NB4 (cell line): Measurements from ENCODE around the gene MRPL42.
"Not testable (repeated sequence)": the region's sequence is repeated elsewhere in the genome, so short reads cannot be mapped to it uniquely, and the experiment has no call there.

Experiments used
- DNase-seq: peaks from one replicate; pipeline ENCODE4 v3.0.0; 2010; ENCODE audit warnings: low read depth
- H3K4me3 ChIP-seq: one replicate; pipeline ENCODE4 v1.5.1; 2011; ENCODE audit warnings: mild to moderate bottlenecking, low read depth, low read length, moderate library complexity
- MAX ChIP-seq: IDR thresholded peaks from 2 replicates; pipeline ENCODE4 v1.6.1; 2011; ENCODE audit warnings: low read depth, low read length
- MYC ChIP-seq: IDR thresholded peaks from 2 replicates; pipeline ENCODE4 v1.6.1; 2011; ENCODE audit warnings: low read depth, low read length
- POLR2A ChIP-seq: IDR thresholded peaks from 2 replicates; pipeline ENCODE4 v1.6.1; 2011; ENCODE audit warnings: mild to moderate bottlenecking; ENCODE audit not compliant: insufficient read length; ENCODE audit errors: extremely low read depth
- TF ChIP-seq, protein P1 (sequence below): IDR thresholded peaks from one replicate; pipeline ENCODE4 v1.5.1; 2012; ENCODE audit warnings: low read depth, low read length

Gene MRPL42

DNA sequence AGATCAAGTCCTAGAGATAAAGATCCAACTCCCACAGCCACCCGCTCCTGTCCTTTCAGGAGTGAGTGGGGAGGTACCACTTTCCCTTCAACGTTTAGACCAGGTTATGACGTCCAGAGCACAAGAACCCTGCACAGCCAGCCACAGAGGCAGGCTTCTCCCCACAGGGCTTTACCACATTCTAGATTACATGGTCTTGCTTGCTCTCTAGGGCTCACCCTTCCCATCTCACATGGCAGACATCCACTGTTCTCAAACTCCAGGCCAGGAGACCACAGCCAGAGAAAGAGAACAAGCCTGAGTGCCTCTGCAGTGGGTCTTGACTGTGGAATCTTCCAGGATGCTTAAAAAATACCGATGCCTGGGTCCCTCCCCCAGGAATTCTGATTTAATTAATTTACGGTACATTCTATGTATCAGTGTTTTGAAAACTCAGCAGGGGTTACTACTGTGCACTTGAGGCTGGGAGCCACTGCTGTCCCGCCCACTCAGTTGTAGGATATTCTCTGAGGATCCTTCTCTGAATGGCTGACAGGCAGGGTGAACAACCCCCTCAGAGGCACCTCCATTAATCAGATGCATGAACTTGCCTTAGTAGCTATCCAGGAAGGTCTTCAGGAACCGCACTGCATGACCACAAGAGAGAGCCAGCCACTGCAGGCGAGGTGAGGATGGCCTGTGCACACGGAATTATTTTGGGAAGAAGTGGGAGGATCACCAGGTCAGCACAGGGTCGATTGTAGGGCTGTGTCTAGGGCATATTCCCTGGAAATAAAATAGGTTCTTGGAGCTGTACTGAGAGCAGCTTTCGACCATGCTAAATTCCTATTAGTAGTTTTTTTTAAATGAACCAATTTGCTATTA, 83.7 kb downstream of the MRPL42 start:
- TF ChIP-seq POLR2A = no peak
- TF ChIP-seq MYC = no peak
- TF ChIP-seq, protein P1, sequence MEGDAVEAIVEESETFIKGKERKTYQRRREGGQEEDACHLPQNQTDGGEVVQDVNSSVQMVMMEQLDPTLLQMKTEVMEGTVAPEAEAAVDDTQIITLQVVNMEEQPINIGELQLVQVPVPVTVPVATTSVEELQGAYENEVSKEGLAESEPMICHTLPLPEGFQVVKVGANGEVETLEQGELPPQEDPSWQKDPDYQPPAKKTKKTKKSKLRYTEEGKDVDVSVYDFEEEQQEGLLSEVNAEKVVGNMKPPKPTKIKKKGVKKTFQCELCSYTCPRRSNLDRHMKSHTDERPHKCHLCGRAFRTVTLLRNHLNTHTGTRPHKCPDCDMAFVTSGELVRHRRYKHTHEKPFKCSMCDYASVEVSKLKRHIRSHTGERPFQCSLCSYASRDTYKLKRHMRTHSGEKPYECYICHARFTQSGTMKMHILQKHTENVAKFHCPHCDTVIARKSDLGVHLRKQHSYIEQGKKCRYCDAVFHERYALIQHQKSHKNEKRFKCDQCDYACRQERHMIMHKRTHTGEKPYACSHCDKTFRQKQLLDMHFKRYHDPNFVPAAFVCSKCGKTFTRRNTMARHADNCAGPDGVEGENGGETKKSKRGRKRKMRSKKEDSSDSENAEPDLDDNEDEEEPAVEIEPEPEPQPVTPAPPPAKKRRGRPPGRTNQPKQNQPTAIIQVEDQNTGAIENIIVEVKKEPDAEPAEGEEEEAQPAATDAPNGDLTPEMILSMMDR = no peak
- no peak for TF ChIP-seq MAX
- no peak overlapping the region for H3K4me3 ChIP-seq
- no peak for DNase-seq

GRCh38 chr12:93552427-93552826, 85.1 kb downstream of the MRPL42 start:
- no peak overlapping the region for H3K4me3 ChIP-seq
- TF ChIP-seq, protein P1 = no peak
- TF ChIP-seq MYC (no peak), MAX (no peak), POLR2A (no peak)
- no peak for DNase-seq

DNA sequence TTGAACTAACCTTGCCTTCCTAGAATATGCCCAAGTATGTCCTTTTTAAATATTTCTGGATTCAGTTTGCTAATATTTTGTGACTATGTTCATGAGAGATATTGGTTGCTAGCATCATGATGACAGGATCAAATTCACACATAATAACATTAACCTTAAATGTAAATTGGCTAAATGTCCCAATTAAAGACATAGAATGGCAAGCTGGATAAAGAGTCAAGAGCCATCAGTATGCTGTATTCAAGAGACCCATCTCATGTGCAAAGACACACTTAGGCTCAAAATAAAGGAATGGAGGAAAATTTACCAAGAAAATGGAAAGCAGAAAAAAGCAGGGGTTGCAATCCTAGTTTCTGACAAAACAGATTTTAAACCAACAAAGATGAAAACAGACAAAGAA, 90.6 kb downstream of the MRPL42 start:
- DNase-seq, H3K4me3 ChIP-seq: not testable (repeated sequence)

DNA sequence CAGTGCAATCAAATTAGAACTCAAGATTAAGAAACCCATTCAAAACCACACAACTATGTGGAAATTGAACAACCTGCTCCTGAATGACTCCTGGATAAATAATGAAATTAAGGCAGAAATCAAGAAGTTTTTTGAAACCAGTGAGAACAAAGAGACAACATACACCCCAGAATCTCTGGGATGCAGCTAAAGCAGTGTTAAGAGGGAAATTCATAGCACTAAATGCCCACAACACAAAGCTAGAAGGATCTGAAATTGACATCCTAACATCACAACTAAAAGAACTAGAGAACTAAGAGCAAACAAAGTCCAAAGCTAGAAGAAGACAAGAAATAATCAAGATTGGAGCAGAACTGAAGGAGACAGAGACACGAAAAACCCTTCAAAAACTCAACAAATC, 91.4 kb downstream of the MRPL42 start:
- not testable (repeated sequence) for H3K4me3 ChIP-seq, DNase-seq

- no peak overlapping the region for H3K4me3 ChIP-seq
- DNase-seq = peak; percentile 31
- TF ChIP-seq, protein P1 = peak; percentile 19
- TF ChIP-seq MAX = no peak
- TF ChIP-seq POLR2A = no peak
- no peak for TF ChIP-seq MYC
Measured at GRCh38 chr12:93563807-93564538, 96.7 kb downstream of the MRPL42 start.

DNA sequence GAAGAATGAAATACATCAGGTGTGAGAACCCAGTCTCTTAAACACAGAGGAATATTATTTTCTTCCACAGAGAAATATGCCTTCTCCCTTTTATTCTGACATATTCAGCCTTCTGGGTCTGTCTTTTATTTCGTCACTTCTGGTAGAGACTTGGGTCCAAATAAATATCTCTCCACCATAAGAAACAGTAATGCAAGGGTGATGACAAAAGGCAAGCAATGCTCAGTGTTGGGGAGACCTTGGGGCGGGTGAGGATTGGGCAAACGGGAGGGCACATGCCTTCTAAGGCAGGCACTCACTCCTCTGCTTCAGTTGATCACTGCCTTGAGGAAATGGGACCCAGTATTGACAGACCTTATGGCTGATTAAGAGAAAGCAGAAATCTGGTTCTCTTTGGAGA, 98.4 kb downstream of the MRPL42 start:
- no peak overlapping the region for H3K4me3 ChIP-seq
- TF ChIP-seq MYC (no peak), MAX (no peak), POLR2A (no peak)
- TF ChIP-seq, protein P1 = no peak
- no peak for DNase-seq
